HepG2 (cell line): ENCODE measurements around the gene SNX2. TPM values are rescaled to one million over a fixed set of nuclear protein-coding genes. Genes with fewer than 3 reads are reported as not detected.

ENCODE experiments used
- AHR ChIP-seq: IDR thresholded peaks from 2 replicates; pipeline ENCODE4 v1.6.1; 2018; ENCODE audit warnings: missing genetic modification reagents, missing compliant biosample characterization
- CC2D1A ChIP-seq: sonication (generic); formaldehyde crosslinking; IDR thresholded peaks from 2 replicates; pipeline ENCODE4 v1.8.1; 2023; ENCODE audit warnings: mild to moderate bottlenecking, missing genetic modification reagents
- FOSL2 ChIP-seq: sonication (generic); formaldehyde crosslinking; IDR thresholded peaks from 2 replicates; pipeline ENCODE4 v1.4.0; 2020; ENCODE audit warnings: missing genetic modification reagents
- FOXP1 ChIP-seq, 2 experiments: fragments of 450-650 bp in 1 of 2; IDR thresholded peaks; 2 replicates each; pipeline ENCODE4 v1.6.1; 2017 to 2018; ENCODE audit warnings: antibody characterized with exemption in 1 of 2
- HCFC1 ChIP-seq: fragments of 150-350 bp; IDR thresholded peaks from 2 replicates; pipeline ENCODE4 v1.6.1; 2014; ENCODE audit warnings: low read depth, low read length
- HNRNPLL ChIP-seq: fragments of 200-400 bp; formaldehyde crosslinking; IDR thresholded peaks from 2 replicates; pipeline ENCODE4 v1.6.1; 2017; ENCODE audit warnings: mild to moderate bottlenecking, low read depth, low read length; ENCODE audit not compliant: poor library complexity, severe bottlenecking
- MED13 ChIP-seq: sonication (generic); formaldehyde crosslinking; IDR thresholded peaks from 2 replicates; pipeline ENCODE4 v1.5.0; 2020; ENCODE audit warnings: missing genetic modification reagents
- RBM22 ChIP-seq: fragments of 200-400 bp; formaldehyde crosslinking; optimal IDR thresholded peaks from 2 replicates; pipeline ENCODE3; 2017; ENCODE audit warnings: mild to moderate bottlenecking, low read length, moderate library complexity
- SNAPC4 ChIP-seq: sonication (generic); formaldehyde crosslinking; IDR thresholded peaks from 2 replicates; pipeline ENCODE4 v1.4.0; 2020; ENCODE audit warnings: mild to moderate bottlenecking, missing genetic modification reagents
- SP4 ChIP-seq: sonication (generic); formaldehyde crosslinking; IDR thresholded peaks from 2 replicates; pipeline ENCODE4 v1.8.1; 2023; ENCODE audit warnings: mild to moderate bottlenecking, missing genetic modification reagents
- ZBTB21 ChIP-seq: sonication (generic); formaldehyde crosslinking; IDR thresholded peaks from 2 replicates; pipeline ENCODE4 v1.4.0; 2020; ENCODE audit warnings: missing genetic modification reagents
- ZC3H4 ChIP-seq: sonication (generic); formaldehyde crosslinking; IDR thresholded peaks from 2 replicates; pipeline ENCODE4 v1.4.0; 2020; ENCODE audit warnings: missing genetic modification reagents, borderline replicate concordance
- ZNF382 ChIP-seq: sonication (generic); formaldehyde crosslinking; IDR thresholded peaks from 2 replicates; pipeline ENCODE4 v1.5.0; 2020; ENCODE audit warnings: missing genetic modification reagents, mild to moderate bottlenecking, borderline replicate concordance
- ZNF484 ChIP-seq: sonication (generic); formaldehyde crosslinking; IDR thresholded peaks from 2 replicates; pipeline ENCODE4 v1.5.1; 2020; ENCODE audit warnings: mild to moderate bottlenecking, low read depth, missing genetic modification reagents, borderline replicate concordance
- ZNF556 ChIP-seq: sonication (generic); formaldehyde crosslinking; IDR thresholded peaks from 2 replicates; pipeline ENCODE4 v1.4.0; 2020; ENCODE audit warnings: mild to moderate bottlenecking, missing genetic modification reagents, borderline replicate concordance
- ZNF589 ChIP-seq: sonication (generic); formaldehyde crosslinking; conservative IDR thresholded peaks from 2 replicates; pipeline ENCODE4 v1.8.0; 2022; ENCODE audit warnings: mild to moderate bottlenecking, moderate library complexity, missing genetic modification reagents
- ZSCAN31 ChIP-seq: sonication (generic); formaldehyde crosslinking; IDR thresholded peaks from 2 replicates; pipeline ENCODE4 v1.5.0; 2020; ENCODE audit warnings: low read depth, mild to moderate bottlenecking, missing genetic modification reagents
- polyA plus RNA-seq, 8 experiments: library from polyadenylated mRNA; depleted of rRNA in 3 of 8; stranded (reverse) in 7 of 8; unstranded in 1 of 8; fragments of >200 nt; fragmentation: Illumina TruSeq in 4 of 8; extraction: Trizol in 4 of 8; gene quantifications; 2 replicates each; pipeline versions ENCODE4 v1.2.1 to v1.2.3, GENCODE V29; 2011 to 2016; ENCODE audit warnings: low read depth in 4 of 8, missing spikeins in 1 of 8, mixed read lengths in 1 of 8; ENCODE audit not compliant: insufficient read depth in 1 of 8
- total RNA-seq, 5 experiments: library from RNA; depleted of rRNA; stranded (reverse); fragments of >200 nt; fragmentation: Illumina TruSeq; extraction: Trizol; gene quantifications; 2 replicates each; pipeline ENCODE4 v1.2.3, GENCODE V29; 2016; ENCODE audit warnings: low read depth in 1 of 5
- TF ChIP-seq, protein P1 (sequence below): sonication (generic); formaldehyde crosslinking; conservative IDR thresholded peaks from 2 replicates; pipeline ENCODE4 v1.4.0; 2020; ENCODE audit warnings: mild to moderate bottlenecking, missing genetic modification reagents, moderate library complexity
- TF ChIP-seq, protein P2 (sequence below): sonication (generic); formaldehyde crosslinking; IDR thresholded peaks from 2 replicates; pipeline ENCODE4 v1.5.0; 2020; ENCODE audit warnings: missing genetic modification reagents

SNX2 gene
- total and polyA plus RNA-seq, 2 of the 13 experiments (the other 11 are each of a cell fraction or from before 2014, with no cell fraction given), result 26.4 to 78.8 TPM

DNA sequence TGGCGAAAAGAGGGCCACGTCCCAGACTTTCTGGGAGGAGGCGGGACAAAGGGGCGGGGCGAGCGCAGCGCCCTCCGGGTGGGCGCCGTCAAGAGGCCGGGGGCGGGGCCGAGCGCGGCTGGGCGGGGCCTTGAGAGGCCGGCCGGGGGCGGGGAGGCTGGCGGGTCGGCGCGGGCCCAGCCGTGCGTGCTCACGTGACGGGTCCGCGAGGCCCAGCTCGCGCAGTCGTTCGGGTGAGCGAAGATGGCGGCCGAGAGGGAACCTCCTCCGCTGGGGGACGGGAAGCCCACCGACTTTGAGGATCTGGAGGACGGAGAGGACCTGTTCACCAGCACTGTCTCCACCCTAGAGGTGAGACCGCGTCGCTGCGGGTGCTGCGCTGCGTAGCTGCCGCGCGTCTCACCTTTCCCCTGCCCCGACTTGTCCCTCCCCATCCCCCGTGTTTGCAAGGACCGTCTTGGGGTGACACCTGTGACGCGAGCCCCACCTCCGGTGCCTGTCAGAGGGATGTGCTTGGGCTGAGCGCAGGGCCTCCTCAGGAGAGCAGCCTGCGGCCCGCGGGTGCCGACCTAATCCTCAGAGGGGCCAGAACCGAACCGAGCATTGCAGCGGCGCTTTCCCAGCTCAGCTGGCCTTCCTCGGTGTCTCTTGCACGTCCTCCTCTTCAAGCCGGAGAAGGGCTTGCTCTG lies at the start of gene SNX2 (continued):
- TF ChIP-seq RBM22 (no peak), AHR (CRISPR knock-in tag) (no peak), ZSCAN31 (CRISPR knock-in tag) (peak; percentile 89; the same call in 1 of the 2 replicates), SP4 (CRISPR knock-in tag) (peak; percentile 71; the same call in 1 of the 2 replicates), CC2D1A (CRISPR knock-in tag) (no peak), MED13 (CRISPR knock-in tag) (no peak), ZC3H4 (CRISPR knock-in tag) (no peak), HNRNPLL (peak; percentile 56), ZNF484 (CRISPR knock-in tag) (no peak), ZBTB21 (CRISPR knock-in tag) (no peak; the same call in none of the 2 replicates), FOXP1 (IDR thresholded peaks at IDR 0.05) (no peak), FOXP1 (CRISPR knock-in tag; IDR thresholded peaks at IDR 0.05) (no peak; the same call in 1 of the 2 replicates), ZNF556 (CRISPR knock-in tag) (no peak), ZNF382 (CRISPR knock-in tag) (no peak), FOSL2 (0 out of 2 replicates have a peak, but pooled peaks have one; percentile 17), ZNF589 (CRISPR knock-in tag) (no peak), HCFC1 (no peak), SNAPC4 (CRISPR knock-in tag) (no peak)
- TF ChIP-seq, protein P1, sequence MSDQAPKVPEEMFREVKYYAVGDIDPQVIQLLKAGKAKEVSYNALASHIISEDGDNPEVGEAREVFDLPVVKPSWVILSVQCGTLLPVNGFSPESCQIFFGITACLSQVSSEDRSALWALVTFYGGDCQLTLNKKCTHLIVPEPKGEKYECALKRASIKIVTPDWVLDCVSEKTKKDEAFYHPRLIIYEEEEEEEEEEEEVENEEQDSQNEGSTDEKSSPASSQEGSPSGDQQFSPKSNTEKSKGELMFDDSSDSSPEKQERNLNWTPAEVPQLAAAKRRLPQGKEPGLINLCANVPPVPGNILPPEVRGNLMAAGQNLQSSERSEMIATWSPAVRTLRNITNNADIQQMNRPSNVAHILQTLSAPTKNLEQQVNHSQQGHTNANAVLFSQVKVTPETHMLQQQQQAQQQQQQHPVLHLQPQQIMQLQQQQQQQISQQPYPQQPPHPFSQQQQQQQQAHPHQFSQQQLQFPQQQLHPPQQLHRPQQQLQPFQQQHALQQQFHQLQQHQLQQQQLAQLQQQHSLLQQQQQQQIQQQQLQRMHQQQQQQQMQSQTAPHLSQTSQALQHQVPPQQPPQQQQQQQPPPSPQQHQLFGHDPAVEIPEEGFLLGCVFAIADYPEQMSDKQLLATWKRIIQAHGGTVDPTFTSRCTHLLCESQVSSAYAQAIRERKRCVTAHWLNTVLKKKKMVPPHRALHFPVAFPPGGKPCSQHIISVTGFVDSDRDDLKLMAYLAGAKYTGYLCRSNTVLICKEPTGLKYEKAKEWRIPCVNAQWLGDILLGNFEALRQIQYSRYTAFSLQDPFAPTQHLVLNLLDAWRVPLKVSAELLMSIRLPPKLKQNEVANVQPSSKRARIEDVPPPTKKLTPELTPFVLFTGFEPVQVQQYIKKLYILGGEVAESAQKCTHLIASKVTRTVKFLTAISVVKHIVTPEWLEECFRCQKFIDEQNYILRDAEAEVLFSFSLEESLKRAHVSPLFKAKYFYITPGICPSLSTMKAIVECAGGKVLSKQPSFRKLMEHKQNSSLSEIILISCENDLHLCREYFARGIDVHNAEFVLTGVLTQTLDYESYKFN (CRISPR knock-in tag), result no peak
- TF ChIP-seq, protein P2, sequence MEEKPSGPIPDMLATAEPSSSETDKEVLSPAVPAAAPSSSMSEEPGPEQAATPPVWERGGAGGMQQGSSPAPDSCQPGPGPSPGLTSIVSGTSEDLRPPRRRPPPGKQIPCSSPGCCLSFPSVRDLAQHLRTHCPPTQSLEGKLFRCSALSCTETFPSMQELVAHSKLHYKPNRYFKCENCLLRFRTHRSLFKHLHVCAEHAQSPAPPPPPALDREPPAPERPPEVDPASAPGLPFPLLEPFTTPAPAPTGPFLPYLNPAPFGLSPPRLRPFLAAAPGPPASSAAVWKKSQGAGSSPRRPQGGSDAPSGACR, result no peak
